Ovary (tissue), 9 donors: ENCODE results near the gene EYA4. TPM values are rescaled to one million over a fixed set of nuclear protein-coding genes. Genes with fewer than 3 reads are reported as not detected.

Experiments used
- DNase-seq, 5 donors: peaks; one replicate each; pipeline ENCODE4 v3.0.0-alpha.2; 2019 to 2020
- H3K27ac ChIP-seq, 2 donors: fragments of 200-600 bp; one replicate each; pipeline versions ENCODE4 v1.5.1 to v1.8.0; 2019 to 2022
- H3K27me3 ChIP-seq: fragments of 200-600 bp; one replicate; pipeline ENCODE4 v1.8.0; 2022
- H3K36me3 ChIP-seq: fragments of 200-600 bp; sonication (generic); one replicate; pipeline ENCODE4 v1.5.1; 2019
- H3K4me1 ChIP-seq: one replicate; pipeline ENCODE4 v1.8.1; 2013; ENCODE audit warnings: mild to moderate bottlenecking, moderate library complexity; ENCODE audit not compliant: insufficient read depth
- H3K4me3 ChIP-seq: fragments of 200-600 bp; sonication (generic); one replicate; pipeline ENCODE4 v1.5.1; 2017
- H3K9me3 ChIP-seq, 2 donors: fragments of 200-600 bp in 1 of 2; sonication (generic) in 1 of 2; one replicate each; pipeline versions ENCODE4 v1.5.1 to v1.8.1; 2013 to 2019; ENCODE audit warnings: mild to moderate bottlenecking in 1 of 2, moderate library complexity in 1 of 2
- CTCF ChIP-seq, 3 donors: fragments of 450-650 bp in 2 of 3; fragments of 200-600 bp in 1 of 3; IDR thresholded peaks; one replicate each; pipeline versions ENCODE4 v1.5.1 to v1.8.0; 2016 to 2022; ENCODE audit warnings: antibody characterized with exemption in 3 of 3, mild to moderate bottlenecking in 1 of 3
- EP300 ChIP-seq: sonication (generic); formaldehyde crosslinking; IDR thresholded peaks from one replicate; pipeline ENCODE4 v1.6.1; 2017; ENCODE audit warnings: antibody characterized with exemption
- POLR2A ChIP-seq: fragments of 450-650 bp; IDR thresholded peaks from one replicate; pipeline ENCODE4 v1.6.1; 2017; ENCODE audit warnings: antibody characterized with exemption, mild to moderate bottlenecking, moderate library complexity
- WGBS, 3 donors: extraction: QIAGEN DNeasy Blood & Tissue Kit in 1 of 3; methylation state at CpG; one replicate each; pipeline versions ENCODE4 v1.1.5 to v1.1.7; 2013 to 2017; 5-methylcytosine and 5-hydroxymethylcytosine counted together
- intact Hi-C, 4 donors: fragments of 100-400 bp; cut with DNase I; formaldehyde crosslinking; loops; one replicate each; pipeline versions ENCODE4 v1.11.0 to v1.15.1; 2022 to 2023
- polyA plus RNA-seq, 2 donors: library from polyadenylated mRNA; stranded (reverse); fragments of 200-250 nt in 1 of 2; fragments of 350-450 nt in 1 of 2; fragmentation: Illumina TruSeq in 1 of 2; extraction: RNeasy Lipid Tissue Mini Kit (QIAGEN cat#74804) in 1 of 2; gene quantifications; one replicate each; pipeline ENCODE4 v1.2.3, GENCODE V29; 2013 to 2014
- total RNA-seq, 7 donors: library from RNA; depleted of rRNA in 2 of 7; stranded (reverse); fragments of >200 nt in 2 of 7; fragmentation: NEBNext Ultra II Directional in 3 of 7; extraction: Animal tissue kit (Norgen Biotek cat#: 25700) in 3 of 7; gene quantifications; one replicate each; pipeline versions ENCODE4 v1.1.0 to v1.2.4, GENCODE V29; 2016 to 2023
- donor health status: DM: no; HTN: no; CAD: no; lungs with moderate emphysema.
- donor health status: DM: no; HTN: no; CAD: no.
- donor health status: Bipolar disorder and iron deficiency.
- donor health status: DM: yes; HTN: yes; CAD: no.
- donor health status: DM: no; HTN: no; CAD: no.
- donor health status: DM: yes; HTN: yes; CAD: no.

Gene EYA4
- total and polyA plus RNA-seq, 9 donors: 0.08 to 17.8 (median 2.0) TPM

GRCh38 chr6:133242637-133243585 lies 1.8 kb downstream of the EYA4 start:
- no peaks in the 10 kb centered on the region for H3K27me3 ChIP-seq
- WGBS, 3 donors: 12 to 13% (median 12%) methylated on average over 36 of the region's 36 CpGs

DNA sequence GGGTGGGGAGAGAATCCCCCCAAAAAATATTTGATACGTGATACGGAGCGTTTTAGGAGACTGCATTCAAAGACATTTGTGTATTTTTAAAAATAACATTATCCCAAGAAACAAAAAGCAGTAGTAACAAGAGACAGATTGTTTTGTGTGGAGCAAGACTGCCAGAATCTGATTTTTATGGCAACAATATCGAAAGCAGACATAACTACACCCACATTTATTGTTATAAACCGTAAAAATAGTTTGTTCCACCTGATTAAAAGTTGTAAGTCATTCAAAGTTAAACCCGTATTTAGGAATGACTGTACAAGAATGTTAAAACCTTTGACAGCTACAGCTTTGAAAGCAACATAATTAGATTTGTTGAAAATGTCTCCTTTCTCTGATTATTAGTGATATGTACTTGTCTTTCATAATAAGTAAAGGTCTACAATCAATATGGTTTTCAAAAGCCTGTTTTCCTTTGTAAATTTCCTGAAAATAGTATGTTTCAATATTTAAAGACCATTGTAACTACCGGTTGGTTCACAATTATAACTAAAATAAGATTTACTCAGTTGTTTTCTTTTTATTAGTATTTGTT lies 2.7 kb downstream of the EYA4 start:
- Histone ChIP-seq H3K36me3 (no peaks in the 10 kb centered on the region), H3K4me1 (peaks cover 8% of the 10 kb centered on the region), H3K27me3 (no peaks in the 10 kb centered on the region), H3K4me3 (no peak overlapping the region), H3K27ac (no peak overlapping the region), H3K9me3 (no peaks in the 10 kb centered on the region)
- WGBS, 3 donors: 23 to 32% (median 24%) methylated on average over 7 of the region's 7 CpGs
- no peak for DNase-seq
- TF ChIP-seq EP300 (no peak), CTCF (IDR thresholded peaks at IDR 0.05) (no peak), POLR2A (no peak)
- intact Hi-C loops: no loop called here

More at GRCh38 chr6:133242637-133243585, 1.8 kb downstream of the EYA4 start:
- Histone ChIP-seq H3K4me1 (peaks cover 8% of the 10 kb centered on the region), H3K27ac (no peak overlapping the region), H3K9me3 (no peaks in the 10 kb centered on the region), H3K36me3 (no peaks in the 10 kb centered on the region), H3K4me3 (no peak overlapping the region)
- intact Hi-C loops: no loop called here
- TF ChIP-seq CTCF (IDR thresholded peaks at IDR 0.05) (no peak), POLR2A (no peak), EP300 (no peak)
- DNase-seq: no peak

- no peaks in the 10 kb centered on the region for H3K36me3 ChIP-seq
- H3K27ac ChIP-seq: no peak overlapping the region
- peaks cover 8% of the 10 kb centered on the region for H3K4me1 ChIP-seq
- H3K27me3 ChIP-seq: no peaks in the 10 kb centered on the region
- no peak for DNase-seq
- TF ChIP-seq POLR2A: no peak
- TF ChIP-seq CTCF (IDR thresholded peaks at IDR 0.05): no peak
- TF ChIP-seq EP300: no peak
- intact Hi-C loops: no loop called here
- H3K4me3 ChIP-seq: no peak overlapping the region
- 51 to 58% (median 55%) methylated on average over 4 of the region's 4 CpGs for WGBS, 3 donors
- no peaks in the 10 kb centered on the region for H3K9me3 ChIP-seq
Measured at GRCh38 chr6:133244519-133244918, 3.4 kb downstream of the EYA4 start.

- TF ChIP-seq POLR2A (no peak), EP300 (no peak), CTCF (IDR thresholded peaks at IDR 0.05) (no peak)
- H3K4me1 ChIP-seq: peaks cover 8% of the 10 kb centered on the region
- intact Hi-C loops: no loop called here
- no peaks in the 10 kb centered on the region for H3K36me3 ChIP-seq
- no peak overlapping the region for H3K27ac ChIP-seq
- H3K4me3 ChIP-seq: no peak overlapping the region
- no peak for DNase-seq
- no peaks in the 10 kb centered on the region for H3K9me3 ChIP-seq
- H3K27me3 ChIP-seq: no peaks in the 10 kb centered on the region
- 40 to 48% (median 43%) methylated on average over 1 of the region's 1 CpG for WGBS, 3 donors
Measured at GRCh38 chr6:133245007-133245406, 3.9 kb downstream of the EYA4 start.
